Measurements from ENCODE around the gene TMEM271.
"Not testable (repeated sequence)": the region's sequence is repeated elsewhere in the genome, so short reads cannot be mapped to it uniquely, and the experiment has no call there.

TMEM271 gene

GRCh38 chr4:609400-610050, 33.4 kb upstream of the TMEM271 start:
- DNase-seq: no peak

GRCh38 chr4:608236-608635, 32.1 kb upstream of the TMEM271 start:
- DNase-seq: no peak

DNA sequence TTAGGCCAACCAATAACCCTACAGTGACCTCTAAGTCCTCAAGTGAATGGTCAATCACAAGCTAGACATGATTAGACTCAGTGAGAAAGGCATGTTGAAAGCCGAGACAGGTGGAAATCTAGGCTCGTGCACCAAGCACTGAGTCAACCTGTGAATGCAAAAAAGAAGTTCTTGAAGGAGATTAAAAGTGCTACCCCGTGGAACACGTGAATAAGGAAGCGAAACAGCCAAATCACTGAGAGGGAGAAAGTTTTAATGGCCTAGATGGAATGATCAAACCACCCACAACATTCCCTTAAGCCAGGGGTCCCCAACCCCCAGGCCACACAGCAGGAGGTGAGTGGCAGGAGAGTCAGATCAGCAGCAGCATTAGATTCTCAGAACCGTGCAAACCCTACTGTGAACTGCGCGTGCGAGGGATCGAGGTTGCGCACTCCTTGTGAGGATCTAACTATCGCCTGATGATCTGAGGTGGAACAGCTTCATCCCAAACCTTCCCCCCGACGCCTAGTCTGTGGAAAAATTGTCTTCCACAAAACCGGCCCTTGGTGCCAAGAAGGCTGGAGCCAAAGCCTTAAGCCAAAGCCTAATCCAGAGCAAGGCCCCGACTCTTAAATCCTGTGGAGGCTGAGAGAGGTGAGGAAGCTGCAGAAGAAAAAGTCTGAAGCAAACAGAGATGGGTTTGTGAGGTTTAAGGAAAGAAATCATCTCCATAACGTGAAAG, 29.8 kb upstream of the TMEM271 start:
- no peak for DNase-seq

GRCh38 chr4:604131-604530, 28.0 kb upstream of the TMEM271 start:
- DNase-seq: no peak

GRCh38 chr4:602559-602942, 26.5 kb upstream of the TMEM271 start:
- DNase-seq: peak; percentile 30

DNA sequence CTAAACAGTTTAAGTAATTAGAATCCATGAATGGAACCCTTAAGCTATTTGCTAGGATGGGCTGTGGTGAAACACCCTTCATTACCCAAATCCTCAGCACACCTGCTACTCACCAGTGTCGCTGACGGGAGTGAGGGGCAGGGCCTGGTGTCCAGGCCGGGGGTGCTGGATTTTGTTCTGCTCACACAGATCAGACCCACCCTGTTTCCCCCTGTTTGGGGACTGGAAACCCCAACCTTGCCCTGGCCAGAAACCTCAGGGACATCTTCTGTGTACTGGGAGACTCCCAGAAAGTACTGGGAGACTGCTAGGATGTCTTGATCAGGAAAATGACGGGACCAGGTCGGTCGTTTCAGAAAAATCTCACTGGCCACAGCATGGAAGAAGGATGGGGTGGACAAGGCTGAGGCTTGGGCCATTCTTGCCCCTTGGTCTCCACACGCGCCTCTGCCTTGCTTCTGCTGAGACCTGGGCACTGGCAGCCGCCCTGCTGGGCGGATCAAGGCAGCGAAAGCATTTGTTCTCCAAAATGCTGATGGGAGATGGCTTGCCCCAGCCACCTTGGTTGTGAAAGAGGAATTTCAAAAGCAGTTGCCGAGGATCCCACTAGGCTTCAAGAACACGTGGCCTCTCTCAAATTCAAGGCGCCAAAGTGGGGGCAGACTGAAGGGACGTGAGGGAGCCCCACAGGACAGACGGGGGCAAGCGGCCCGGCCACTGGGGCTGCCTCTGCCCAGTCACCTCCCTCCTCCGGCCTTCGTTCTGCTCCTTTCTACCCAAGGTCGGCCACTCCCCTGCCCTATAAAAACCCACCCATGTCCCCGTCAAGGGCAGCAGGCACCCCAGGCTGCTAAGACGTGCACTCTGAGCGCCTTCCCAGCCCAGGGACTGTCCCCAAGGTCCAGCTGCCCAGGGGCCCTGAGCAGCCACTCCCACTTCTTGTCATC, 25.8 kb upstream of the TMEM271 start:
- DNase-seq: no peak

DNA sequence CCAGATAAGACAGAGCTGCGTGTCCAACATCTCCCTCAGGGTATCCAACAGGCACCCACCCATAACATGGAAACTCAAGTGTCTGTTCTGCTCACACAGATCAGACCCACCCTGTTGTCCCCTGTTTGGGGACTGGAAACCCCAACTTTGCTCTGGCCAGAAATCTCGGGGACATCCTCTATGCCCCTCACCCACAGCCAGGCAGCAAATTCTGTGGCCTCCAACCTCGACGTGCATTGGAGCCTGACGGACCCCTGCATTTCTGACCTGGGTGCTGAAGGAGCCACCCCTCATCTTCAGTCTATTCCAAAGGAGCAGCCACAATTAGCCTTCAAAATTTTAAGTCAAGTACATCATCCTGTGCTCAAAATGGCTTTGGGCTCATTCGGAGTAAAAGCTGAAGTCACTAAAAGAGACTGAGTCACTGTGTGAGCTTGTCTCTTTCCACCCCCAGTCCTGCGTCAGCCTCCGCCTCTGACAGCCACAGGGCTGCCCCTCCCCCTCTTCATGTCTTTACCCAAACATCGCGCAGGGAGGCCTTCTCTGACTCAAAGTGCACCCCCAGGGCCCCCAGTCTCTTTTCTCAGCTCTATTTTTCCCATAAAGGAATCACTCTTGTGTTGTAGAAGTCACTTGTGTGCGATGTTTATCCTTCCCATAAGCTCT, 24.9 kb upstream of the TMEM271 start:
- DNase-seq: no peak

DNA sequence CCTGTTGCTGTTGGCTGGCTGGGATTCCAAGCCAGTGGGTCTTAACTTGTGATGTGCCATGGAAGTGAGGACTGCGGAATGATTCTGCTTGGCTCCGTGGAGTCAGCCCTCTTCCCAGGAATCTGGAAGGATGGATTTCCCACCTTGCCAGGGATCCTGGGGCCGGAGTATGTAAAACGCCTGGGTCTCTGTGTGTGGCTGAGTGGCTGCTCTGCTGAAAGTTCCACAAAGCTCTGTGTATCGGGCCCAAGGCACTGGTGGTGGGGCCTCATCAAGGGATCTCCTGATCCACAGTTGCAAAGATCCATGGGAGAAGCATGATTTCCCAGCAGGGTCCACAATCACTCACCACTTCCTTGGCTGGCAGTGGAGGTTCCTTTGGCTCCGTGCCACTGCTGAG, 24.1 kb upstream of the TMEM271 start:
- DNase-seq: no peak

- no peak for DNase-seq
Observed at GRCh38 chr4:598925-599324, 22.8 kb upstream of the TMEM271 start.

GRCh38 chr4:592825-593520, 16.9 kb upstream of the TMEM271 start:
- DNase-seq: no peak

DNA sequence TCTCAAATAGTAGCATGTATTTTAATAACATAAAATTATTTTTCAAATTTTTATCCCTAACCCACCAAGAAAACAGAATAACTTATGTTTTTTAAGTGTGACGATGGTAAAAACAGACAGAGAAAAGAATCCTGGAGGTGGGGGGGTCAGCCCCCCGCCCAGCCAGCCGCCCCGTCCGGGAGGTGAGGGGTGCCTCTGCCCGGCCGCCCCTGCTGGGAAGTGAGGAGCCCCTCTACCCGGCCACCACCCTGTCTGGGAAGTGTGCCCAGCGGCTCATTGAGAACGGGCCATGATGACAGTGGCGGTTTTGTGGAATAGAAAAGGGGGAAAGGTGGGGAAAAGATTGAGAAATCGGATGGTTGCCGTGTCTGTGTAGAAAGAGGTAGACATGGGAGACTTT, 16.1 kb upstream of the TMEM271 start:
- DNase-seq: not testable (repeated sequence)

DNA sequence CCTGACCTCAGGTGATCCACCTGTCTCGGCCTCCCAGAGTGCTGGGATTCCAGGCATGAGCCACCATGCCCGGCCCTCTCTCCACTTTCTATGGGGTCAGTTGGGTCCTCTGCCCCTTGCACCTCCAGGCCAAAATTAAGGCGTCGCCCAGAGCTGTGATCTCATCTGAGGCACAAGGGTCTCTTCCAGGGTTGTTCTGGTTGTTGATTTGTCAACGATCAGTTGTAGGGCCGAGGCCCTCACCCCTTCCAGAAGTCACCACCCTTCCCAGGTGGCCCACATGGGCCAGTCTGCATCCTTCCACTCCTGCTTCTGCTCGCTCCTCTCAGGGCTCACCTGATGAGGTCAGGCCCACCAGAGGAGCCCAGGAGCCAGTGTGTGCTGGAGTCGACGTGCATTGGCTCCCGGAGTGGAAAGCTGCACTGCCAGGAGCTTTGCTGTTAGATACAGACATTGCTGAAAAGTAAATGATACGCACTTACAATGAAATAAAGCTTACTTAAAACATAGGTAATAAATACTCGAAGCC, 14.3 kb upstream of the TMEM271 start:
- no peak for DNase-seq

- DNase-seq: no peak
Observed at GRCh38 chr4:589219-589963, 13.3 kb upstream of the TMEM271 start.

DNA sequence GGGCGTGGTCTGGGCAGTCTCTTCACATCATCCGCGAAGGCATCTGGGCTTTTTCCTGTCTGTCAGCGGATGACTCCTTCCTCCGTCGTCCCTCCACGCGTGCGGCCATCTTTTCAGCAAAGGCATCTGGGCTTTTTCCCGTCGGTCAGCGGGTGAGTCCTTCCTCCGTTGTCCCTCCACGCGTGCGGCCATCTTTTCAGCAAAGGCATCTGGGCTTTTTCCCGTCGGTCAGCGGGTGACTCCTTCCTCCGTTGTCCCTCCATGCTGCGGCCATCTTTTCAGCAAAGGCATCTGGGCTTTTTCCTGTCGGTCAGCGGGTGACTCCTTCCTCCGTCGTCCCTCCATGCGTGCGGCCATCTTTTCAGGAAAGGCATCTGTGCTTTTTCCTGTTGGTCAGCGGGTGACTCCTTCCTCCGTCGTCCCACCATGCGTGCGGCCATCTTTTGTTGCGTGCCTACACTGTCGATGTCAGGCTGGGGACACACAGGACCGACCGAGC, 12.3 kb upstream of the TMEM271 start:
- DNase-seq: no peak

DNA sequence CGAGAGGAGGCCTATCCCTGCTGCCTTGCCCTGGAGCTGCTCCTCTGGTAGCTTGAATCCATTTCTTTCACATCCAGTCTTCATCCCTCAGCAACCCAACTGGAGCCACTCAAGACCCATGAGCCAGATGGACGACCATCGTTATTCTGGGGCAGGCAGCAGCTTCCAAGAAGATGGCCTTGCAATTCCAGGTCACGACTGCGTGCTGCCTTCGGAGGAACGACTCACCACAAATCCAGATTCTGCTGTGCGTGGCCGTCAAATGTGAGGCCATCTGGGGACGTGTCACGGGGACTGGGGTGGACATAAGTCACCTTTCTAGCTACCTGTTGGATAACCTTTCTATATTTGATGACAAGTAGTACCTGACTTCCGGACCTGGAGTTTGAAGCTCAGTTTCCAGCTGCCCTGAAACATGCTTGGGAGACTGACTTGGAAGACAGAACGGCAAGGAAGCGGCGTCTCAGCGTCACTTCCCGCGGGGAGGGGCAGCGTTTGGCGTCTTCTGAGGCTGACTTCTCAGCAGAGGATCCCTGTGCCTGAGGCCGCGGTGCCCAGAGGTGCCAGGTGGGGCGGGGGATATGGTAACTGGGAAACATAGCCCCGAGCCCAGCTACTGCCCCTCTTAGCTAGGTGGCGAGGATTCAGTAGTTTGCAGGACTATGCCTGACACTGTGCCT, 11.7 kb upstream of the TMEM271 start:
- DNase-seq: no peak

- DNase-seq: no peak
Observed at GRCh38 chr4:583820-584219, 7.7 kb upstream of the TMEM271 start.

- no peak for DNase-seq
Observed at GRCh38 chr4:581753-582361, 5.8 kb upstream of the TMEM271 start.

- no peak for DNase-seq
Observed at GRCh38 chr4:581181-581580, 5.1 kb upstream of the TMEM271 start.

- no peak for DNase-seq
Observed at GRCh38 chr4:579543-580175, 3.6 kb upstream of the TMEM271 start.

Data from CD4-positive, alpha-beta T cell treated with Interleukin-21 for 1 hour (primary cell).